HepG2 (cell line): Measurements from ENCODE around the gene TULP4. TPM values are rescaled to one million over a fixed set of nuclear protein-coding genes. Genes with fewer than 3 reads are reported as not detected.

Experiments used
- ATF2 ChIP-seq: sonication (generic); formaldehyde crosslinking; IDR thresholded peaks from 2 replicates; pipeline ENCODE4 v1.4.0; 2020; ENCODE audit warnings: missing genetic modification reagents
- BCL6 ChIP-seq: IDR thresholded peaks from 2 replicates; pipeline ENCODE4 v1.6.1; 2016; ENCODE audit warnings: missing genetic modification reagents, missing compliant biosample characterization
- CEBPB ChIP-seq: IDR thresholded peaks from 2 replicates; pipeline ENCODE4 v1.6.1; 2011; ENCODE audit warnings: low read depth, low read length, improper control_type of control experiment, borderline replicate concordance
- CREM ChIP-seq, 2 experiments: sonication (generic) in 1 of 2; formaldehyde crosslinking in 1 of 2; IDR thresholded peaks; 2 replicates each; pipeline versions ENCODE4 v1.4.0 to v1.6.1; 2016 to 2020; ENCODE audit warnings: antibody characterized with exemption in 1 of 2, mild to moderate bottlenecking in 1 of 2, missing genetic modification reagents in 1 of 2
- DPF2 ChIP-seq: sonication (generic); formaldehyde crosslinking; IDR thresholded peaks from 2 replicates; pipeline ENCODE4 v1.4.0; 2020; ENCODE audit warnings: mild to moderate bottlenecking, low read depth, missing genetic modification reagents, borderline replicate concordance
- FOSL2 ChIP-seq: sonication (generic); formaldehyde crosslinking; IDR thresholded peaks from 2 replicates; pipeline ENCODE4 v1.4.0; 2020; ENCODE audit warnings: missing genetic modification reagents
- GMEB1 ChIP-seq: sonication (generic); formaldehyde crosslinking; IDR thresholded peaks from 2 replicates; pipeline ENCODE4 v1.5.1; 2020; ENCODE audit warnings: missing genetic modification reagents, mild to moderate bottlenecking, borderline replicate concordance
- HDAC2 ChIP-seq: sonication (generic); formaldehyde crosslinking; IDR thresholded peaks from 2 replicates; pipeline ENCODE4 v1.4.0; 2020; ENCODE audit warnings: missing genetic modification reagents
- HNF4A ChIP-seq: sonication (generic); formaldehyde crosslinking; IDR thresholded peaks from 2 replicates; pipeline ENCODE4 v1.4.0; 2020; ENCODE audit warnings: missing genetic modification reagents
- ISL2 ChIP-seq: sonication (generic); formaldehyde crosslinking; IDR thresholded peaks from 2 replicates; pipeline ENCODE4 v1.5.0; 2020; ENCODE audit warnings: missing genetic modification reagents
- KLF12 ChIP-seq: sonication (generic); formaldehyde crosslinking; IDR thresholded peaks from 2 replicates; pipeline ENCODE4 v1.4.0; 2020; ENCODE audit warnings: missing genetic modification reagents, borderline replicate concordance
- PATZ1 ChIP-seq: sonication (generic); formaldehyde crosslinking; IDR thresholded peaks from 2 replicates; pipeline ENCODE4 v1.4.0; 2020; ENCODE audit warnings: missing genetic modification reagents
- PBX3 ChIP-seq: sonication (generic); formaldehyde crosslinking; IDR thresholded peaks from 2 replicates; pipeline ENCODE4 v1.8.1; 2023; ENCODE audit warnings: missing genetic modification reagents, inconsistent platforms, borderline replicate concordance
- PHF21A ChIP-seq: sonication (generic); formaldehyde crosslinking; IDR thresholded peaks from 2 replicates; pipeline ENCODE4 v1.5.0; 2020; ENCODE audit warnings: mild to moderate bottlenecking, missing genetic modification reagents
- RFX5 ChIP-seq: IDR thresholded peaks from 2 replicates; pipeline ENCODE4 v1.6.1; 2011; ENCODE audit warnings: low read depth, low read length, improper control_type of control experiment
- SOX13 ChIP-seq, 3 experiments: fragments of 450-650 bp in 1 of 3; sonication (generic) in 1 of 3; formaldehyde crosslinking in 1 of 3; IDR thresholded peaks in 2 of 3; conservative IDR thresholded peaks in 1 of 3; 2 replicates each; pipeline versions ENCODE4 v1.5.0 to v1.6.1; 2016 to 2020; ENCODE audit warnings: antibody characterized with exemption in 1 of 3, mild to moderate bottlenecking in 1 of 3, missing compliant biosample characterization in 1 of 3, missing genetic modification reagents in 1 of 3, moderate library complexity in 1 of 3
- TBX2 ChIP-seq: sonication (generic); formaldehyde crosslinking; IDR thresholded peaks from 2 replicates; pipeline ENCODE4 v1.5.0; 2020; ENCODE audit warnings: missing genetic modification reagents, mild to moderate bottlenecking, borderline replicate concordance
- ZNF337 ChIP-seq: sonication (generic); formaldehyde crosslinking; IDR thresholded peaks from 2 replicates; pipeline ENCODE4 v1.5.1; 2020; ENCODE audit warnings: missing genetic modification reagents, low read depth, mild to moderate bottlenecking, borderline replicate concordance
- ZNF574 ChIP-seq: sonication (generic); formaldehyde crosslinking; IDR thresholded peaks from 2 replicates; pipeline ENCODE4 v1.4.0; 2020; ENCODE audit warnings: missing genetic modification reagents
- ZNF747 ChIP-seq: sonication (generic); formaldehyde crosslinking; IDR thresholded peaks from 2 replicates; pipeline ENCODE4 v1.8.1; 2023; ENCODE audit warnings: missing genetic modification reagents, mild to moderate bottlenecking, borderline replicate concordance
- polyA plus RNA-seq, 8 experiments: library from polyadenylated mRNA; depleted of rRNA in 3 of 8; stranded (reverse) in 7 of 8; unstranded in 1 of 8; fragments of >200 nt; fragmentation: Illumina TruSeq in 4 of 8; extraction: Trizol in 4 of 8; gene quantifications; 2 replicates each; pipeline versions ENCODE4 v1.2.1 to v1.2.3, GENCODE V29; 2011 to 2016; ENCODE audit warnings: low read depth in 4 of 8, missing spikeins in 1 of 8, mixed read lengths in 1 of 8; ENCODE audit not compliant: insufficient read depth in 1 of 8
- total RNA-seq, 5 experiments: library from RNA; depleted of rRNA; stranded (reverse); fragments of >200 nt; fragmentation: Illumina TruSeq; extraction: Trizol; gene quantifications; 2 replicates each; pipeline ENCODE4 v1.2.3, GENCODE V29; 2016; ENCODE audit warnings: low read depth in 1 of 5

Gene TULP4
- total and polyA plus RNA-seq, 2 of the 13 experiments (the other 11 are each of a cell fraction or from before 2014, with no cell fraction given), result 21.1 to 122 TPM

GRCh38 chr6:158332237-158332636, 20.0 kb downstream of the TULP4 start (continued):
- TF ChIP-seq RFX5 (peak; percentile 30; the same call in 1 of the 2 replicates), ZNF747 (CRISPR knock-in tag) (no peak), CREM (IDR thresholded peaks at IDR 0.05) (no peak; the same call in 1 of the 2 replicates), CREM (CRISPR knock-in tag; IDR thresholded peaks at IDR 0.05) (no peak), CEBPB (peak; percentile 95), TBX2 (CRISPR knock-in tag) (0 out of 2 replicates have a peak, but pooled peaks have one; percentile 33), ZNF574 (CRISPR knock-in tag) (peak; percentile 38; the same call in 1 of the 2 replicates), GMEB1 (CRISPR knock-in tag) (no peak), PBX3 (no peak), PATZ1 (CRISPR knock-in tag) (peak; percentile 65), PHF21A (no peak), SOX13 (IDR thresholded peaks at IDR 0.05) (no peak), SOX13 (CRISPR knock-in tag; conservative IDR thresholded peaks at IDR 0.05 in 1 of 2, IDR thresholded peaks at IDR 0.05 in 1 of 2) (peak in 1 of 2 experiments; percentile 58; a peak in 2 of 4 replicates), ATF2 (CRISPR knock-in tag) (peak; percentile 33; the same call in 1 of the 2 replicates), KLF12 (CRISPR knock-in tag) (no peak), ISL2 (CRISPR knock-in tag) (0 out of 2 replicates have a peak, but pooled peaks have one; percentile 49), BCL6 (CRISPR knock-in tag) (peak; percentile 45; the same call in 1 of the 2 replicates), HNF4A (CRISPR knock-in tag) (peak; percentile 59), HDAC2 (peak; percentile 54; the same call in 1 of the 2 replicates), ZNF337 (CRISPR knock-in tag) (no peak), FOSL2 (CRISPR knock-in tag) (peak; percentile 42), DPF2 (CRISPR knock-in tag) (no peak; the same call in 1 of the 2 replicates)
